Left lung (tissue), 10 donors: ENCODE data around the gene COL25A1. TPM values are rescaled to one million over a fixed set of nuclear protein-coding genes. Genes with fewer than 3 reads are reported as not detected.

Experiments used
- ATAC-seq: fragments of 200-7000 bp; cut with Tn5 transposase; one replicate; pipeline ENCODE4 v1.9.1; 2020; ENCODE audit warnings: moderate library complexity
- DNase-seq, 4 donors: peaks; one replicate each; pipeline ENCODE4 v3.0.0-alpha.2; 2013 to 2020
- H3K27ac ChIP-seq, 2 donors: fragments of 200-600 bp; sonication (generic) in 1 of 2; one replicate each; pipeline versions ENCODE4 v1.5.0 to v1.8.0; 2020 to 2021
- H3K27me3 ChIP-seq, 2 donors: fragments of 200-600 bp; sonication (generic) in 1 of 2; one replicate each; pipeline versions ENCODE4 v1.5.0 to v1.8.0; 2020 to 2021
- H3K36me3 ChIP-seq, 2 donors: fragments of 200-600 bp; sonication (generic) in 1 of 2; one replicate each; pipeline versions ENCODE4 v1.5.0 to v1.8.0; 2020 to 2021
- H3K4me1 ChIP-seq, 2 donors: fragments of 200-600 bp; one replicate each; pipeline ENCODE4 v1.8.0; 2021
- H3K4me3 ChIP-seq, 2 donors: fragments of 200-600 bp; sonication (generic) in 1 of 2; one replicate each; pipeline versions ENCODE4 v1.5.0 to v1.8.0; 2020 to 2021; ENCODE audit warnings: mild to moderate bottlenecking in 1 of 2
- H3K9me3 ChIP-seq, 2 donors: fragments of 200-600 bp; sonication (generic) in 1 of 2; one replicate each; pipeline versions ENCODE4 v1.5.0 to v1.8.0; 2020 to 2021
- CTCF ChIP-seq, 2 donors: fragments of 200-600 bp; sonication (generic) in 1 of 2; IDR thresholded peaks; one replicate each; pipeline versions ENCODE4 v1.5.0 to v1.8.0; 2021; ENCODE audit warnings: antibody characterized with exemption in 2 of 2
- intact Hi-C, 2 donors: fragments of 100-400 bp; cut with DNase I; formaldehyde crosslinking; loops; one replicate each; pipeline versions ENCODE4 v1.11.2 to v1.14.2; 2022
- polyA plus RNA-seq, 6 donors: library from polyadenylated mRNA; unstranded; fragments of 120-200 nt; gene quantifications; one replicate each; pipeline ENCODE4 v1.2.1, GENCODE V29; 2013; ENCODE audit not compliant: insufficient read length in 6 of 6
- total RNA-seq, 2 donors: library from RNA; stranded (reverse); fragmentation: NEBNext Ultra II Directional; extraction: Animal tissue kit (Norgen Biotek cat#: 25700); gene quantifications; one replicate each; pipeline ENCODE4 v1.2.1, GENCODE V29; 2021
- donor health status: DM: no; HTN: yes; CAD: no.
- donor health status: DM: no; HTN: no; CAD: no.

COL25A1 gene
- total and polyA plus RNA-seq, 8 donors = 0.13 to 1.8 (median 1.4) TPM

GRCh38 chr4:109157205-109157604 is 145.3 kb downstream of the COL25A1 start:
- intact Hi-C loops = no loop called here
- ATAC-seq (no peak), DNase-seq (no peak)
- Histone ChIP-seq H3K4me1 (no peaks in the 10 kb centered on the region), H3K27ac (no peak overlapping the region), H3K36me3 (no peaks in the 10 kb centered on the region), H3K27me3 (no peaks in the 10 kb centered on the region), H3K4me3 (no peak overlapping the region), H3K9me3 (no peaks in the 10 kb centered on the region)
- TF ChIP-seq CTCF (IDR thresholded peaks at IDR 0.05) = no peak

- H3K4me1 ChIP-seq = no peaks in the 10 kb centered on the region
- H3K27me3 ChIP-seq = no peaks in the 10 kb centered on the region
- ATAC-seq (no peak), DNase-seq (no peak)
- H3K9me3 ChIP-seq = no peaks in the 10 kb centered on the region
- H3K27ac ChIP-seq = no peak overlapping the region
- no peak for TF ChIP-seq CTCF (IDR thresholded peaks at IDR 0.05)
- intact Hi-C loops = no loop called here
- H3K36me3 ChIP-seq = no peaks in the 10 kb centered on the region
- H3K4me3 ChIP-seq = no peak overlapping the region
These were observed 146.1 kb downstream of the COL25A1 start for GRCh38 chr4:109156356-109156755.

GRCh38 chr4:109155682-109156283 is 146.7 kb downstream of the COL25A1 start:
- H3K4me3 ChIP-seq = no peak overlapping the region
- no peaks in the 10 kb centered on the region for H3K27me3 ChIP-seq
- H3K27ac ChIP-seq = no peak overlapping the region
- H3K9me3 ChIP-seq = no peaks in the 10 kb centered on the region
- DNase-seq (no peak), ATAC-seq (peak; percentile 33)
- no peak for TF ChIP-seq CTCF (IDR thresholded peaks at IDR 0.05)
- no peaks in the 10 kb centered on the region for H3K36me3 ChIP-seq
- intact Hi-C loops = no loop called here
- H3K4me1 ChIP-seq = no peaks in the 10 kb centered on the region

GRCh38 chr4:109155084-109155483 is 147.4 kb downstream of the COL25A1 start:
- Histone ChIP-seq H3K27ac (no peak overlapping the region), H3K4me3 (no peak overlapping the region), H3K4me1 (no peaks in the 10 kb centered on the region), H3K9me3 (no peaks in the 10 kb centered on the region), H3K36me3 (no peaks in the 10 kb centered on the region), H3K27me3 (no peaks in the 10 kb centered on the region)
- ATAC-seq = no peak
- DNase-seq = no peak
- TF ChIP-seq CTCF (IDR thresholded peaks at IDR 0.05) = no peak
- intact Hi-C loops = no loop called here

GRCh38 chr4:109154424-109154823 is 148.0 kb downstream of the COL25A1 start:
- no peak for DNase-seq
- intact Hi-C loops = no loop called here
- no peak overlapping the region for H3K27ac ChIP-seq
- no peak for ATAC-seq
- no peaks in the 10 kb centered on the region for H3K4me1 ChIP-seq
- H3K36me3 ChIP-seq = no peaks in the 10 kb centered on the region
- no peaks in the 10 kb centered on the region for H3K9me3 ChIP-seq
- H3K27me3 ChIP-seq = no peaks in the 10 kb centered on the region
- TF ChIP-seq CTCF (IDR thresholded peaks at IDR 0.05) = no peak
- no peak overlapping the region for H3K4me3 ChIP-seq
